GM18517 (cell line): ENCODE results near the gene TBXAS1.
"Not testable (repeated sequence)": the region's sequence is repeated elsewhere in the genome, so short reads cannot be mapped to it uniquely, and the experiment has no call there.

Experiments
- ATAC-seq: cut with Tn5 transposase; IDR thresholded peaks from one replicate; pipeline ENCODE4 v1.9.1; 2021; ENCODE audit warnings: mild to moderate bottlenecking, moderate library complexity; ENCODE audit not compliant: unreplicated experiment

Gene TBXAS1

GRCh38 chr7:139886899-139887298 lies 57.8 kb downstream of the TBXAS1 start:
- no peak for ATAC-seq

GRCh38 chr7:139887992-139888481 lies 59.0 kb downstream of the TBXAS1 start:
- ATAC-seq, result no peak

GRCh38 chr7:139889186-139889871 lies 60.3 kb downstream of the TBXAS1 start:
- no peak for ATAC-seq

GRCh38 chr7:139893461-139893860 lies 64.4 kb downstream of the TBXAS1 start:
- no peak for ATAC-seq

- ATAC-seq, result peak; percentile 66
These were observed 64.9 kb downstream of the TBXAS1 start for GRCh38 chr7:139893999-139894398.

GRCh38 chr7:139895141-139895829 lies 66.2 kb downstream of the TBXAS1 start:
- ATAC-seq, result no peak

- ATAC-seq, result no peak
These were observed 67.2 kb downstream of the TBXAS1 start for GRCh38 chr7:139896288-139896687.

- no peak for ATAC-seq
These were observed 67.8 kb downstream of the TBXAS1 start for GRCh38 chr7:139896831-139897230.

GRCh38 chr7:139897422-139898090 lies 68.5 kb downstream of the TBXAS1 start:
- no peak for ATAC-seq

- ATAC-seq, result no peak
These were observed 69.4 kb downstream of the TBXAS1 start for GRCh38 chr7:139898483-139898882.

GRCh38 chr7:139899328-139899955 lies 70.4 kb downstream of the TBXAS1 start:
- no peak for ATAC-seq

GRCh38 chr7:139900326-139900725 lies 71.3 kb downstream of the TBXAS1 start:
- no peak for ATAC-seq

GRCh38 chr7:139901056-139901795 lies 72.2 kb downstream of the TBXAS1 start:
- no peak for ATAC-seq

GRCh38 chr7:139901901-139902300 lies 72.8 kb downstream of the TBXAS1 start:
- ATAC-seq, result no peak

- ATAC-seq, result no peak
These were observed 73.5 kb downstream of the TBXAS1 start for GRCh38 chr7:139902436-139903102.

- ATAC-seq, result not testable (repeated sequence)
These were observed 74.0 kb downstream of the TBXAS1 start for GRCh38 chr7:139903103-139903477.

GRCh38 chr7:139906879-139907278 lies 77.8 kb downstream of the TBXAS1 start:
- ATAC-seq, result no peak

- ATAC-seq, result no peak
These were observed 79.7 kb downstream of the TBXAS1 start for GRCh38 chr7:139908792-139909191.

- no peak for ATAC-seq
These were observed 80.5 kb downstream of the TBXAS1 start for GRCh38 chr7:139909379-139910050.
